NCI-H774 (cell line): ENCODE measurements around the gene MYT1.
"Not testable (repeated sequence)": the region's sequence is repeated elsewhere in the genome, so short reads cannot be mapped to it uniquely, and the experiment has no call there.

Source experiments
- DNase-seq: peaks from one replicate; lab custom pipeline; 2025; lab: John Stamatoyannopoulos, UW

Gene MYT1

DNA sequence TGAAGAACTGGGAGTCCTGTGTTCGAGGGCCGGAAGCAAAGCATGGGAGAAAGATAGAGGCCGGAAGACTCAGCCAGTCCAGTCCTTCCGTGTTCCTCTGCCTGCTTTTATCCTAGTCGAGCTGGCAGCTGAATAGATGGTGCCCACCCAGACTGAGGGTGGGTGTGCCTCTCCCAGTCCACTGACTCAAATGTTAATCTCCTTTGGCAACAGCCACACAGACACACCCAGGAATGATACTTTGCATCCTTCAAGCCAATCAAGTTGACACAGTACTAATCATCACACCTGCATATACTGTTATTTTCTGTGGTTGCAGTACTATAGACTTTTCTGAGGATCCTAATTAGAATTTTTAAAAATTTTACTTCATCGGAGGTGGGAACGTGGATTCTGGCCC, 112.6 kb downstream of the MYT1 start:
- no peak for DNase-seq

DNA sequence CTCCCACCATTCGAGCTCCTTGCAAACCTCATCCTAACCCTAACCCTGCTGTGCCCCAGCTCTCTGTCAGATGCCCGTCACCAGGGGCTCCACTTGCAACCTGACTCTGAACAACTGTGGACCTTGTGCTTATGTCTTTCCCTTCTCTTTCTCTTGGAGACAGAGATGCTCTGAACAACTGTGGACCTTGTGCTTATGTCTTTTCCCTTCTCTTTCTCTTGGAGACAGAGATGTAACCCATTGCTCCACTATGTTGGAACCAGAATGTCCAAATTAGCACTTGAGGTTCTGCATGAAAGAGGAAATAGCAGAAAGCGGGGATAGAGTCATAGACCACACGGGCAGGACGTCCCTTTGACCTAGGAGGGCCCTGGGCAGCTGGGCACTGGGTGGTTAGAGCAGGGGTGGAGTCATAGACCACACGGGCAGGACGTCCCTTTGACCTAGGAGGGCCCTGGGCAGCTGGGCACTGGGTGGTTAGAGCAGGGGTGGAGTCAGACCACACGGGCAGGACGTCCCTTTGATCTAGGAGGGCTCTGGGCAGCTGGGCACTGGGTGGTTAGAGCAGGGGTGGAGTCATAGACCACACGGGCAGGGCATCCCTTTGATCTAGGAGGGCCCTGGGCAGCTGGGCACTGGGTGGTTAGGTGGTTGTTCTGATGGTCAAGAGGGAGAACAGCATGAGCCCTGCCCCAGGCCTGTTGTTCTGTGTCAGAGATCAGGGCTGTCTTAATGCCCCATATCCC, 113.5 kb downstream of the MYT1 start:
- DNase-seq: no peak

DNA sequence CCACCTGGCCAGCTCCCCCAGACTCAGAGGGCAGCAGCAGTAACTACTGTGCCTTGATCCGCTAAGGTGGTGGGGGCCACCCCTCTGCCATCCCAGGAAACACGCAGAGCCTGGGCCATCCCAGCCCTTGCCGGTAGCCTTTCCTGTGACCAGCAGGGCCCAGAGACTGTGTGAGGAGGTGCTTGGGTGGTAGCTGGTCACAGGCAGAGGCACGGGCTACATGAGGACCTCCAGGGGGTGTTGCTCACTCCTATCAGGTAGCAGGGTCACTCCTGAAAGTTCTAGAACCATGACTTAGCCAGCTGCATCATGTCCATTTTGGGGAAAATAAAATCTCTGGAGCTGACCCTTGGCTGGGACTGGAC, 114.0 kb downstream of the MYT1 start:
- DNase-seq: no peak

DNA sequence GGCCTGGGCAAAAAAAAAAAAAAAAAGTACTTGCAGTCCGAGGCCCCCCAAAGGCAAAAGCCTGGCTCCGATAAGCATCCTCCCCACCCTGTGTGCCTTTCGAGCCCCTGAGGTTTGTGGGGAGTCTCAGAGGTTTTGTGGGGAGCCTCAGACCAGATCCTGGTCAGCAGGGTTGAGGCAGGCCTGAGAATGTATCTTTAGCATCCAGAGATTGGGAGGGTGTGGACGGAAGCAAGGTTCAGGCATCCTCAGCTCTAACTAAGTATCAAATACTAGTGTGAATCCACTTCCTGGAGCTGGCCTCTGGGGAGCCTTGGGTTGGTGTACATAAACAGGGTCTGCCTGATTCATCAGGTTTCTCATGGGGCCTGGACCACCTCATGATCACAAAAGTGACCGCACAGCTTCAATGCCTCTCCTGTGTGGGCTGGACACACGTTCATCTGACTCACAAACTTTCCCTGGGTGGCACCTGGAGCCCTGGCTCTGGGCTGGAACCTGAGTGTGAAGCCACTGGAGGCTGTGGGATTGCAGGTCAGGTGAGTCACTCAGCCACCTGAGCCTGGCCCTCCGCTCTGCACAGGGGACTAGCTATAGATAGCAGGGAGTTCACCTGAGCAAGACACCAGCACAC, 115.7 kb downstream of the MYT1 start:
- no peak for DNase-seq

DNA sequence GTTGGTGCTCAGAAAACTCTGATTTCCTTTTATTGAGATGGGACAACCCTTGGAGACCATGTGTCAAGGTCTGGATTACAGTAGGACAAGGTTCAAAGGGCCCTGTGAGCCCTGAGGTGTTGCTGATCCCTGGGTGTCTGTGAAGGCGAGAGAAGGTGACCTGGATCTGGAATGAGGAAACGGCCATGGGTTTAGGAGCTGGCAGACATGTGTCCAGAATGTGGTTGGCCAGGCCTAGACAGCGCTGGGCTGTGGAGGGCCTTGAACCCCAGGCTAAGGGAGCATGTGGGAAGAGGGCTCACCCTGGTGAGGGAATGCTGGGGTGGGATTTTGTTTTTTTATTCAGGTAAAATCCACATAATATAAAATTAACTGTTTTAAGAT, 116.2 kb downstream of the MYT1 start:
- DNase-seq: no peak

DNA sequence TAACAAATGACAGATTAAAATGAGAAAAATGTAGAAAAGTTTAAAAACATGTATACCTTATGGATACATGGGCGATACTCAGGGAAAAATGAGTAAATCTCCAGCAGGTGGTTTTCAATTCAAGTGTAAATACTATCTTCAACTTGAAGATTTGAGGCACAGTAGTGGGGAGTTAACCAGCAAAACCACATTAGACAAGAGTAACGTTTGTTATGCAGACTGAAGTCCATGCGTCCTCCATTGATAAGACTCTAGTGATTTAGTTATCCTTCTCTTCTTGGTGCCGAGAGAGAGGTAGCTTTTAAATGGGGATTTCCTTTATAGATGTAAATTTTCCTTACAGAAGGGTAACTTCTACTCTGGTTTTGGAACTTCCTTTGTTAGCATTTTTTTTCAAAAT, 119.4 kb downstream of the MYT1 start:
- no peak for DNase-seq

DNA sequence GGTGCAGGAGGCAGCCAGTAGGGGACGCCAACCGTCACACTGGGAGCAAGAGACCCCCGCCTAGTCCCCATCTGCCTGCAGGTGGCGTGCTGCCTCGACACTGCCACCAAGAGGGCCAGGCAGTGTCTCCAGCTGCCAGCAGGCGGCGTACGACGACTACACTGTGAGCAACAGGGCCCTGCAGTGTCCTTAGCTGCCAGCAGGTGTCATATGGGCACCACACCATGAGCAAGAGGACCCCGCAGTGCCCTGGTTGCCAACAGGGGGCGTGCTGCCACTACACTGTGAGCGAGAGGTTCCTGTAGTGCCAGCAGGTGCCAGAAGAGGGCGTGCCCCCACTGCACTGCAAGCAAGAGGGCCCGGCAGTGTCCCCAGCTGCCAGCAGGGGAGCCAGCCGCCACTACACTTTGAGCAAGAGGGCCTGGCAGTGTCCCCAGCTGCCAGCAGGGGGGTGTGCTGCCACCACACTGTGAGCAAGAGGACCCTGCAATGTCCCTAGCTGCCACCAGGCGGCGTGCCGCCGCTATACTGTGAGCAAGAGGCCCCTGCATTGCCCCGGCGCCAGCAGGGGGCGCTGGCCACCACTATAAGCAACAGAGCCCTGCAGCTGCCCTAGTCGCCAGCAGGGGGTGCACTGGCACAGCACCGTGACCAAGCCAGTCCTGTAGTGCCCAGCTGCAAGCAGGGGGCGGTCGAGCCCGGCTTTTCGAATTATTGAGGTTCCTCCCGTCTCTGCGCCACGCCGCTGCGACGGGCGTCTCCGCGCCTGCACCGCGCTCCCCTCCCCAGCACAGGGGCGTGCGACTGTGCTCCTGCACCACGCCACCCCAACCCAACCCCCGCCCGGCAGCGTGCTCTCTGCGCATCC, 121.6 kb downstream of the MYT1 start:
- not testable (repeated sequence) for DNase-seq

DNA sequence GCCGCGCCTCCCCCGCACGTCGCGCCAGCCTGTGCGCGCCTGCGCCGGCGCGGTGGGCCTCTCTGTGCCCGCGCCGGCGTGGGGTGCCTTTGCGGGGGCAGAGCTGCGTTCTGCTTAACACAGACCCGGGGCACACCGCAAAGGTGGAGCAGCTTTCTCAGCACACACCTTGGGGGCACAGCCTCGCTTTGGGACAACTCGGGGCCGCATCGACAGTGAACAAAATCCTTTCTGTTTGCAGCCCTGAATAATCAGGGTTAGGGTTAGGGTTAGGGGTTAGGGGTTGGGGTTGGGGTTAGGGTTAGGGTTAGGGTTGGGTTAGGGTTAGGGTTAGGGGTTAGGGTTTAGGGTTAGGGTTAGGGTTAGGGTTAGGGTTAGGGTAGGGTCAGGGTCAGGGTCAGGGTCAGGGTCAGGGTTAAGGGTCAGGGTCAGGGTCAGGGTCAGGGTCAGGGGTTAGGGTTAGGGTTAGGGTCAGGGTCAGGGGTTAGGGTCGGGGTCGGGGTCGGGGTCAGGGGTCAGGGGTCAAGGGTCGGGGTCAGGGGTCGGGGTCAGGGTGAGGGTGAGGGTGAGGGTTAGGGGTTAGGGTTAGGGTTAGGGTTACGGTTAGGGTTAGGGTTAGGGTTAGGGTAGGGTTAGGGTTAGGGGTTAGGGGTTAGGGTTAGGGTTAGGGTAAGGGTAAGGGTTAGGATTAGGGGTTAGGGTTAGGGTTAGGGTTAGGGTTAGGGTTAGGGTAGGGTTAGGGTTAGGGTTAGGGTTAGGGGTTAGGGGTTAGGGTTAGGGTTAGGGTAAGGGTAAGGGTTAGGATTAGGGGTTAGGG, 122.4 kb downstream of the MYT1 start:
- not testable (repeated sequence) for DNase-seq

DNA sequence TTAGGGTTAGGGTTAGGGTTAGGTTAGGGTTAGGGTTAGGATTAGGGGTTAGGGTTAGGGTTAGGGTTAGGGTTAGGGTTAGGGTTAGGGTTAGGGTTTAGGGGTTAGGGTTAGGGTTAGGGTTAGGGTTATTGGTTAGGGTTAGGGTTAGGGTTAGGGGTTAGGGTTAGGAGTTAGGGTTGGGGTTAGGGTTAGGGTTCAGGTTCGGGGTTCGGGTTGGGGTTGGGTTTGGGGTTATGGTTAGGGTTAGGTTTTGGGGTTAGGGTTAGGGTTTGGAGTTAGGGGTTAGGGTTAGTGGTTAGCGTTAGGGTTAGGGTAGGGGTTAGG, 123.0 kb downstream of the MYT1 start:
- DNase-seq: not testable (repeated sequence)
